Body of pancreas (tissue), 4 donors: ENCODE data around the gene C17orf113.

Experiments
- POLR2A ChIP-seq, 3 donors: fragments of 450-650 bp; IDR thresholded peaks; one replicate each; pipeline ENCODE4 v1.6.1; 2016; ENCODE audit warnings: antibody characterized with exemption in 3 of 3, mild to moderate bottlenecking in 2 of 3
- TF ChIP-seq, protein P1 (sequence below), 7 experiments: fragments of 450-650 bp in 4 of 7; fragments of 200-600 bp in 3 of 7; sonication (generic) in 3 of 7; IDR thresholded peaks; one replicate each; pipeline ENCODE4 v1.5.1; 2016 to 2019; ENCODE audit warnings: antibody characterized with exemption in 7 of 7

DNA sequence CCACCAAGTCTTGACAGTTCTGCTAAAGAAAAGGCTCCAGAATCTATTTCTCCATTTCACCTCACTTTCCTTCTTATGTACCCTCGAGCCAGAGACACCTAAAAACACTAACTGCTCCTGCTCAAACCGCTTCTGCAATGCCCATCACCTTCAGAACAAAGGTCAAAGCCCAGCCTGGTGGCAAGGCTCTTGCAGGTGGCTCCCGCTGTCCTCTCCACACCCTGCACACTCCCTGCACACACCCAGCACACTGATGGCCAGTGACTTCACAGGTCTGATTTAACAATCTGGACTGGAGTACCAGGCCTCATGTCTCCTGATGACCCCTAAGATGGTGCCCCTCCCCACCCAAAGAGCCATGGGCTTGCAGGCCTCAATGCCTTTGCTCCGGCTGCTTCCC, 9.8 kb upstream of the C17orf113 start:
- TF ChIP-seq, protein P1, sequence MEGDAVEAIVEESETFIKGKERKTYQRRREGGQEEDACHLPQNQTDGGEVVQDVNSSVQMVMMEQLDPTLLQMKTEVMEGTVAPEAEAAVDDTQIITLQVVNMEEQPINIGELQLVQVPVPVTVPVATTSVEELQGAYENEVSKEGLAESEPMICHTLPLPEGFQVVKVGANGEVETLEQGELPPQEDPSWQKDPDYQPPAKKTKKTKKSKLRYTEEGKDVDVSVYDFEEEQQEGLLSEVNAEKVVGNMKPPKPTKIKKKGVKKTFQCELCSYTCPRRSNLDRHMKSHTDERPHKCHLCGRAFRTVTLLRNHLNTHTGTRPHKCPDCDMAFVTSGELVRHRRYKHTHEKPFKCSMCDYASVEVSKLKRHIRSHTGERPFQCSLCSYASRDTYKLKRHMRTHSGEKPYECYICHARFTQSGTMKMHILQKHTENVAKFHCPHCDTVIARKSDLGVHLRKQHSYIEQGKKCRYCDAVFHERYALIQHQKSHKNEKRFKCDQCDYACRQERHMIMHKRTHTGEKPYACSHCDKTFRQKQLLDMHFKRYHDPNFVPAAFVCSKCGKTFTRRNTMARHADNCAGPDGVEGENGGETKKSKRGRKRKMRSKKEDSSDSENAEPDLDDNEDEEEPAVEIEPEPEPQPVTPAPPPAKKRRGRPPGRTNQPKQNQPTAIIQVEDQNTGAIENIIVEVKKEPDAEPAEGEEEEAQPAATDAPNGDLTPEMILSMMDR (IDR thresholded peaks at IDR 0.05) = no peak
- no peak for TF ChIP-seq POLR2A (IDR thresholded peaks at IDR 0.05)
